Psoas muscle (tissue), 8 donors: ENCODE results near the gene PNPLA3. TPM values are rescaled to one million over a fixed set of nuclear protein-coding genes. Genes with fewer than 3 reads are reported as not detected.

Source experiments
- ATAC-seq, 4 donors: fragments of 200-7000 bp; cut with Tn5 transposase; one replicate each; pipeline ENCODE4 v1.9.1; 2020; ENCODE audit warnings: moderate library complexity in 3 of 4, mild to moderate bottlenecking in 2 of 4
- DNase-seq, 2 donors: peaks; one replicate each; pipeline ENCODE4 v3.0.0-alpha.2; 2020
- H3K27ac ChIP-seq: fragments of 200-600 bp; one replicate; pipeline ENCODE4 v1.8.0; 2022
- H3K27me3 ChIP-seq, 3 donors: fragments of 200-600 bp in 1 of 3; one replicate each; pipeline versions ENCODE4 v1.6.1 to v1.8.0; 2013 to 2022; ENCODE audit warnings: low read length in 2 of 3, mild to moderate bottlenecking in 2 of 3, moderate library complexity in 1 of 3; ENCODE audit not compliant: insufficient read depth in 3 of 3
- H3K36me3 ChIP-seq, 2 donors: fragments of 200-600 bp in 1 of 2; one replicate each; pipeline versions ENCODE4 v1.6.1 to v1.8.0; 2013 to 2022; ENCODE audit warnings: low read depth in 1 of 2, mild to moderate bottlenecking in 1 of 2, moderate library complexity in 1 of 2; ENCODE audit not compliant: insufficient read depth in 1 of 2
- H3K4me1 ChIP-seq: fragments of 200-600 bp; one replicate; pipeline ENCODE4 v1.8.0; 2022
- H3K4me3 ChIP-seq: fragments of 200-600 bp; one replicate; pipeline ENCODE4 v1.8.0; 2022; ENCODE audit warnings: mild to moderate bottlenecking
- H3K9me3 ChIP-seq: fragments of 200-600 bp; one replicate; pipeline ENCODE4 v1.8.0; 2022
- WGBS, 3 donors: extraction: QIAGEN DNeasy Blood & Tissue Kit; methylation state at CpG; one replicate each; pipeline versions ENCODE4 v1.1.6 to v1.1.7; 2013; 5-methylcytosine and 5-hydroxymethylcytosine counted together
- intact Hi-C, 2 donors: fragments of 100-400 bp; cut with DNase I; formaldehyde crosslinking; loops; one replicate each; pipeline versions ENCODE4 v1.11.0 to v1.14.2; 2022
- polyA plus RNA-seq, 3 donors: library from polyadenylated mRNA; stranded (reverse); fragments of 200-250 nt; gene quantifications; one replicate each; pipeline ENCODE4 v1.2.3, GENCODE V29; 2013
- total RNA-seq, 4 donors: library from RNA; stranded (reverse); fragmentation: NEBNext Ultra II Directional in 2 of 4; extraction: Animal tissue kit (Norgen Biotek cat#: 25700) in 2 of 4; gene quantifications; one replicate each; pipeline versions ENCODE4 v1.2.1 to v1.2.4, GENCODE V29; 2021 to 2023
- TF ChIP-seq, protein P1 (sequence below): fragments of 200-600 bp; IDR thresholded peaks from one replicate; pipeline ENCODE4 v1.8.0; 2022; ENCODE audit warnings: antibody characterized with exemption
- donor health status: healthy with polysubstance abuse.
- donor health status: DM: no; HTN: no; CAD: no; lungs with moderate emphysema.
- donor health status: Bipolar disorder and iron deficiency.
- donor health status: healthy.
- donor health status: DM: yes; HTN: yes; CAD: no.
- donor health status: DM: no; HTN: no; CAD: no.
- donor health status: DM: no; HTN: no; CAD: no.
- donor health status: DM: yes; HTN: yes; CAD: no.

PNPLA3 gene
- total and polyA plus RNA-seq, 7 donors, result 0.29 to 3.3 (median 0.61) TPM; not detected in 1

DNA sequence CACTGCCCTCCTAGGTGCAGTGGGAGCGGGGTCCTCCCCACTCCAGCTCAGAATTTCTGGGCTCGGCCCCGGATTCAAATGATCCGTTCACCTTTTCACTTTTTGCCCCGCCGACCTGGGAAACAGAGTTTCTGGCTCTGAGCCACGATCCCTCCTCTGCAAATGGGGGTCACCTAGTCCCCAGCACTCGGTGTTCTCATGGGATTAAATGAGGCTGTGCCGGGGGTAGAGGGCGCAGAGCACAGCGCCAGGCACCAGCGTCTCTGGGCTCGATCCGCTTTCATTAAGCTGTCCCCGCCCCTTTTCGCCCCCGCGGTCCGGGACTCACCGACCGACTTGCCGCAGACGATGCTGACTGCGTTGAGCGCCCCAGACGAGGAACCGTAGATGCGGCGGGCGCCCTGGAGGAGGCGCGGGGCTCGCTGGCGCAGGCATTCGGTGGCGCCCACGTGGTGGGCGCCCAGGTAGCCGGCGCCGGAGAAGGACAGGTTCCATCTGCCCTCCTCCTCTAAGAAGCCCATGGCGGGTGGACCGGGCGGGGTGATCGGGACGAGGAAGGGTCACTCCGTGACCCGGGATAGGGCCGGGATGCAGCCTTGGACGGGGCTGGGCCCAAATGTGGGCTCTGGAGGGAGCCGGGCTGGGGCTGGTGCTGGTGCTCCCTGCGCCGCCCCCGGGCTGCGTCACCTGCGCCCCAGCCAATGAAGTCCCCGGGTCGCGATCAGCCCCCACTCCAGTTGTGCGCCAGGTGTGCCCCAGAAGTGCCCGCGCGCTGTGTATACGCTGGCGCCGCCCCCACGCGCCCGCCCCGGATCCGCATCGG is 32.0 kb upstream of the PNPLA3 start, which contains the start of gene PNPLA5:
TSS of gene PNPLA5 (minus strand) at position 654 of the 823 bp plus-strand sequence. CDS start at position 521, 133 bp downstream.
- WGBS, 3 donors, result 1 to 2% (median 2%) methylated on average over 60 to 72 of the region's 72 CpGs
- Histone ChIP-seq H3K27ac (no peak within 1 kb of the TSS), H3K4me3 (peak within 1 kb of the TSS; percentile 0), H3K4me1 (no peaks in the 10 kb centered on the region), H3K9me3 (no peaks in the 10 kb centered on the region), H3K36me3 (no peaks in the 10 kb centered on the region), H3K27me3 (peaks cover 4 to 70% (median 17%) of the 10 kb centered on the region in 3 donors)
- DNase-seq, result peak in 1 of 2 donors; percentile 40
- no peak for ATAC-seq
- TF ChIP-seq, protein P1, sequence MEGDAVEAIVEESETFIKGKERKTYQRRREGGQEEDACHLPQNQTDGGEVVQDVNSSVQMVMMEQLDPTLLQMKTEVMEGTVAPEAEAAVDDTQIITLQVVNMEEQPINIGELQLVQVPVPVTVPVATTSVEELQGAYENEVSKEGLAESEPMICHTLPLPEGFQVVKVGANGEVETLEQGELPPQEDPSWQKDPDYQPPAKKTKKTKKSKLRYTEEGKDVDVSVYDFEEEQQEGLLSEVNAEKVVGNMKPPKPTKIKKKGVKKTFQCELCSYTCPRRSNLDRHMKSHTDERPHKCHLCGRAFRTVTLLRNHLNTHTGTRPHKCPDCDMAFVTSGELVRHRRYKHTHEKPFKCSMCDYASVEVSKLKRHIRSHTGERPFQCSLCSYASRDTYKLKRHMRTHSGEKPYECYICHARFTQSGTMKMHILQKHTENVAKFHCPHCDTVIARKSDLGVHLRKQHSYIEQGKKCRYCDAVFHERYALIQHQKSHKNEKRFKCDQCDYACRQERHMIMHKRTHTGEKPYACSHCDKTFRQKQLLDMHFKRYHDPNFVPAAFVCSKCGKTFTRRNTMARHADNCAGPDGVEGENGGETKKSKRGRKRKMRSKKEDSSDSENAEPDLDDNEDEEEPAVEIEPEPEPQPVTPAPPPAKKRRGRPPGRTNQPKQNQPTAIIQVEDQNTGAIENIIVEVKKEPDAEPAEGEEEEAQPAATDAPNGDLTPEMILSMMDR, result no peak
- intact Hi-C loops, result no loop called here

DNA sequence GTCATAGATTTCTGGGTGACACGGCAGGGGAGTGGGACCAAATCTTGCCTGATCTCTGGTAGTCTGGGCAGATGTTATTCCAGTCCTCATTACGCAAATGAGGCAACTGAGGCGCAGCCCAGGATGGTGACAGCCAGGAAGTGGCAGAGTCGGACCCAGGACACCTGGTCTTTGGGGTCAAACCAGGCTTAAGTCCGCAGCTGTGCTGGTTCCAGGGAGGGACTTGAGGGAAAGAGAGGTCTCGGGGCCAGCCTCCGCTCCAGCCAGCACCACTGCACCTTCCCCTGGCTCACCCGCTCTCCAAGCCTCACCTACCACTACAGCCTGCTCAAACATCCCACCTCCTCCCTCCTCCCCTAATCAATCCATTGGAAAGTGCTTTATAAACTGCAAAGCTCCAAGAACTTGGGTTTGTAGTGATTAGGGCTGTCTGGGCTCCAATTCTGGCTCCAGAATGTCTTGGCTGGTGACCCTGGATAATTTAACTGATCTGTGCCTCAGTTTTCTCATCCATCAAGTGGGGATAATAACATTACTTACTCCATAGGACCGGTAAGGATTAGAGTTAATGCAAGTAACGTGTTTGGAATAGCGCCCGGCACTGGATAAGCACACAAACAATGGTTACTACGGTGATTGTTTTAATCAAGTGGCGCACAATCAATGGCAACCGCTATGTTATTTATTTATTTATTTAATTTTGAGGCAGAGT is 31.3 kb upstream of the PNPLA3 start:
- intact Hi-C loops, result no loop called here
- TF ChIP-seq, protein P1, result no peak
- no peaks in the 10 kb centered on the region for H3K4me1 ChIP-seq
- H3K27ac ChIP-seq, result no peak overlapping the region
- H3K9me3 ChIP-seq, result no peaks in the 10 kb centered on the region
- ATAC-seq (no peak), DNase-seq (peak in 1 of 2 donors; percentile 15)
- H3K4me3 ChIP-seq, result no peak overlapping the region
- WGBS, 3 donors, result 45 to 47% (median 45%) methylated on average over 14 to 15 of the region's 15 CpGs
- H3K27me3 ChIP-seq, result peaks cover 4 to 63% (median 17%) of the 10 kb centered on the region in 3 donors
- H3K36me3 ChIP-seq, result no peaks in the 10 kb centered on the region

DNA sequence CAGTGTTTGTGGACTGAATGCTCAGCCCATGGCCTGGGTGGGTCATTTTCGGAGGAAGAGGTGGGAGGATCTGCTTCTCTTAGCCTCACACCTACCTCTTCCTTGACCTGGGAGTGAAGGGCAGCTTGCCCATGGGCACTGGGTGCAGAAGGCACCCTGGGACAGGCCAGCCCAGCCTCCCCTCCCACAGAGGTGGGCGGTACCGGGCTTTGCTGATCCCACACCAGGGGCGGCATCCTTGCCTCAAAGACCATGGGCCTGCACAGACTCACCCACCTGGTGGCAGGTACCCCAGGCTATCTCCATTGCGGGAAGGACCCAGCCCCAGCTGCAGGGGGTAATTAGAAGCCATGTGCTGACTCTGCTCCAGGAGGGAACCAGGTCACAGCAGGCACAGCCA is 30.3 kb upstream of the PNPLA3 start:
- Histone ChIP-seq H3K9me3 (no peaks in the 10 kb centered on the region), H3K4me1 (no peaks in the 10 kb centered on the region), H3K27me3 (peaks cover 4 to 58% (median 17%) of the 10 kb centered on the region in 3 donors), H3K36me3 (no peaks in the 10 kb centered on the region), H3K27ac (no peak overlapping the region), H3K4me3 (no peak overlapping the region)
- WGBS, 3 donors, result 56 to 77% (median 74%) methylated on average over 5 of the region's 5 CpGs
- ATAC-seq, result no peak
- TF ChIP-seq, protein P1, result no peak
- intact Hi-C loops, result no loop called here
- DNase-seq, result peak in 1 of 2 donors; percentile 48

GRCh38 chr22:43894122-43894521 is 29.5 kb upstream of the PNPLA3 start:
- Histone ChIP-seq H3K27me3 (peaks cover 4 to 53% (median 17%) of the 10 kb centered on the region in 3 donors), H3K27ac (no peak overlapping the region), H3K4me1 (no peaks in the 10 kb centered on the region), H3K9me3 (no peaks in the 10 kb centered on the region), H3K36me3 (no peaks in the 10 kb centered on the region), H3K4me3 (no peak overlapping the region)
- TF ChIP-seq, protein P1, result no peak
- 81 to 93% (median 83%) methylated on average over 5 of the region's 5 CpGs for WGBS, 3 donors
- ATAC-seq, result no peak
- intact Hi-C loops, result no loop called here
- peak in 1 of 2 donors; percentile 26 for DNase-seq
